Chondrocyte (in vitro differentiated cells): ENCODE data around the gene CPXM2. TPM values are rescaled to one million over a fixed set of nuclear protein-coding genes. Genes with fewer than 3 reads are reported as not detected.
A peak's percentile ranks its signal among the peaks of the same experiment; 100 is the strongest.

ENCODE experiments used
- DNase-seq: peaks from one replicate; pipeline ENCODE4 v3.0.0; 2021; ENCODE audit warnings: mixed read lengths, low spot score
- H3K27ac Mint-ChIP-seq: one replicate; pipeline ENCODE4 v1.8.0; 2021; ENCODE audit warnings: mild to moderate bottlenecking, moderate library complexity, mixed read lengths; ENCODE audit not compliant: unreplicated experiment
- H3K27me3 Mint-ChIP-seq: 2 replicates; pipeline ENCODE4 v1.8.0; 2021; ENCODE audit warnings: low read depth, mixed read lengths
- H3K36me3 Mint-ChIP-seq: 2 replicates; pipeline ENCODE4 v1.8.0; 2021; ENCODE audit warnings: low read depth, mixed read lengths
- H3K4me1 Mint-ChIP-seq: 2 replicates; pipeline ENCODE4 v1.8.0; 2021; ENCODE audit warnings: low read depth, mild to moderate bottlenecking, mixed read lengths
- H3K4me3 Mint-ChIP-seq: one replicate; pipeline ENCODE4 v1.8.0; 2021; ENCODE audit warnings: mild to moderate bottlenecking, moderate library complexity, mixed read lengths; ENCODE audit not compliant: unreplicated experiment
- H3K9me3 Mint-ChIP-seq: 2 replicates; pipeline ENCODE4 v1.8.0; 2021; ENCODE audit warnings: low read depth, mixed read lengths
- total RNA-seq: library from RNA; stranded (reverse); gene quantifications from 3 replicates; pipeline ENCODE4 v1.2.1, GENCODE V29; 2021
- TF ChIP-seq, protein P1 (sequence below): fragments of 200-600 bp; sonication (generic); IDR thresholded peaks from 2 replicates; pipeline ENCODE4 v1.5.0; 2021; ENCODE audit warnings: antibody characterized with exemption, mild to moderate bottlenecking, moderate library complexity

CPXM2 gene
- total RNA-seq, 1 donor from 2014 or later = not detected

GRCh38 chr10:123884907-123885381 lies 6.7 kb downstream of the CPXM2 start:
- TF ChIP-seq, protein P1, sequence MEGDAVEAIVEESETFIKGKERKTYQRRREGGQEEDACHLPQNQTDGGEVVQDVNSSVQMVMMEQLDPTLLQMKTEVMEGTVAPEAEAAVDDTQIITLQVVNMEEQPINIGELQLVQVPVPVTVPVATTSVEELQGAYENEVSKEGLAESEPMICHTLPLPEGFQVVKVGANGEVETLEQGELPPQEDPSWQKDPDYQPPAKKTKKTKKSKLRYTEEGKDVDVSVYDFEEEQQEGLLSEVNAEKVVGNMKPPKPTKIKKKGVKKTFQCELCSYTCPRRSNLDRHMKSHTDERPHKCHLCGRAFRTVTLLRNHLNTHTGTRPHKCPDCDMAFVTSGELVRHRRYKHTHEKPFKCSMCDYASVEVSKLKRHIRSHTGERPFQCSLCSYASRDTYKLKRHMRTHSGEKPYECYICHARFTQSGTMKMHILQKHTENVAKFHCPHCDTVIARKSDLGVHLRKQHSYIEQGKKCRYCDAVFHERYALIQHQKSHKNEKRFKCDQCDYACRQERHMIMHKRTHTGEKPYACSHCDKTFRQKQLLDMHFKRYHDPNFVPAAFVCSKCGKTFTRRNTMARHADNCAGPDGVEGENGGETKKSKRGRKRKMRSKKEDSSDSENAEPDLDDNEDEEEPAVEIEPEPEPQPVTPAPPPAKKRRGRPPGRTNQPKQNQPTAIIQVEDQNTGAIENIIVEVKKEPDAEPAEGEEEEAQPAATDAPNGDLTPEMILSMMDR = no peak
- Mint-ChIP-seq H3K9me3 (no peaks in the 10 kb centered on the region), H3K27ac (no peak overlapping the region), H3K4me1 (no peaks in the 10 kb centered on the region), H3K4me3 (no peak overlapping the region), H3K36me3 (no peaks in the 10 kb centered on the region), H3K27me3 (peaks cover 27% of the 10 kb centered on the region)
- no peak for DNase-seq

GRCh38 chr10:123884351-123884906 lies 7.2 kb downstream of the CPXM2 start:
- no peaks in the 10 kb centered on the region for H3K9me3 Mint-ChIP-seq

DNA sequence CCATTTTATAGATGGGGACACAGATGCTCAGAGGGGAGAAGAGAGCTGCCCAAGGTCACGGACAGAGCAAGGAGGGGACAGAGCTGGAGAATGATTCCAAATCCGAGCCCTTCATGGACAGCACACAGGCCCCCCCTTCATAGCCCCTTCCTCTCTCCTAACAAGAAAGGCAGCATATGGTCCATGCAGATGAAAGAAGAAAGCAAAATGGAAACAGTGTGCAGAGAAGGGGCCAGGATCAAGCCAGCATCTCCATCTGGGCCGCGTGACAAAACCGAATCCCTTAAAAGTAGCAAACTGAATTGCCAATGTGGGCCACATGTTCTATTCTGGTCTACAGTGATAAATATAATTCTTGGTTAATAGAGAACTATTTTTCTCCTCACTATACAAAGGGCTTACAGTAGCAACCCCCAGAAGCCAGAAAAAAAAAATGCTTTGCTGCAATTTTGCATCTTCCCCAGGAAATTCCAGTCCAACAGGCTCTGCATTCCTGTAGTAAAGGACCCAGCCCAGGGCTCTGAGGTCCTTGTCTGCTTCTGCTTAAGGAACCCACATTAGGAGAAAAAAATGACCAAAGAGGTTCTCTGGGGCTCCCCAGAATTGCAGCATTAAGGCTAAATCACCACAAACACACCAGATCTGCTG lies 7.8 kb downstream of the CPXM2 start:
- no peak for DNase-seq
- H3K9me3 Mint-ChIP-seq = no peaks in the 10 kb centered on the region
- no peaks in the 10 kb centered on the region for H3K36me3 Mint-ChIP-seq
- H3K27ac Mint-ChIP-seq = no peak overlapping the region
- H3K4me3 Mint-ChIP-seq = no peak overlapping the region
- TF ChIP-seq, protein P1 = no peak
- H3K4me1 Mint-ChIP-seq = no peaks in the 10 kb centered on the region
- H3K27me3 Mint-ChIP-seq = peaks cover 16% of the 10 kb centered on the region

More at GRCh38 chr10:123884351-123884906, 7.2 kb downstream of the CPXM2 start:
- TF ChIP-seq, protein P1 = no peak
- no peak overlapping the region for H3K27ac Mint-ChIP-seq
- no peak overlapping the region for H3K4me3 Mint-ChIP-seq
- no peak for DNase-seq
- H3K4me1 Mint-ChIP-seq = no peaks in the 10 kb centered on the region
- peaks cover 22% of the 10 kb centered on the region for H3K27me3 Mint-ChIP-seq
- H3K36me3 Mint-ChIP-seq = no peaks in the 10 kb centered on the region

GRCh38 chr10:123882681-123883445 lies 8.7 kb downstream of the CPXM2 start:
- H3K9me3 Mint-ChIP-seq = peaks cover 1% of the 10 kb centered on the region
- no peaks in the 10 kb centered on the region for H3K4me1 Mint-ChIP-seq
- TF ChIP-seq, protein P1 = no peak
- H3K4me3 Mint-ChIP-seq = no peak overlapping the region
- peaks cover 11% of the 10 kb centered on the region for H3K27me3 Mint-ChIP-seq
- no peaks in the 10 kb centered on the region for H3K36me3 Mint-ChIP-seq
- no peak overlapping the region for H3K27ac Mint-ChIP-seq
- peak; percentile 36 for DNase-seq

DNA sequence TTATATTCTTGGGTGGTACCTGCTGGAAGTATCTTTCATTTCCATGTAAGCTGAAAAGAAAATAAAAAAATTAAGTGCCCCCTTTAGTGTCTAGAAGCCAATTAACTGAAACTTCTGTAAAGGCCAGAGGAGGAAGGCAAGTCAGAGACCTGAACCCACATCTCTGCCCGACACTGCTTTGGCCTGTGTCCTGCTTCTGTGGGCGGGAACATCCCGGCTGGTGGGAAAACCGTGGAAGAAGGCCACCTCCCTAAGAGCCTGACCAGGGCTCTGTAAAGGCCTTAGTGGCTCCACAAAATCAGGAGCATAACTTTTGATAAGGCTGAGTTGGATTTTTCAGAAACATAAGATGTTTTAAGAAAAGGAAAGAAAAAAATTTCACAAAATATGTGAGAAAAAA lies 9.4 kb downstream of the CPXM2 start:
- TF ChIP-seq, protein P1 = no peak
- peaks cover 9% of the 10 kb centered on the region for H3K27me3 Mint-ChIP-seq
- H3K9me3 Mint-ChIP-seq = peaks cover 3% of the 10 kb centered on the region
- H3K27ac Mint-ChIP-seq = no peak overlapping the region
- H3K4me3 Mint-ChIP-seq = no peak overlapping the region
- no peaks in the 10 kb centered on the region for H3K36me3 Mint-ChIP-seq
- no peaks in the 10 kb centered on the region for H3K4me1 Mint-ChIP-seq
- no peak for DNase-seq
